Measurements from ENCODE around the gene CRK.
"Not testable (repeated sequence)": the region's sequence is repeated elsewhere in the genome, so short reads cannot be mapped to it uniquely, and the experiment has no call there.

Gene CRK

GRCh38 chr17:1386265-1386664 is 69.8 kb downstream of the CRK start:
- Histone ChIP-seq H3K4me3 (ENCODE audit: low read length) (no peak overlapping the region), H3K9me3 (ENCODE audit: control insufficient read depth, insufficient read depth, low read length) (no peaks in the 10 kb centered on the region), H3K27me3 (ENCODE audit: control insufficient read depth, insufficient read depth, low read length) (no peaks in the 10 kb centered on the region), H3K36me3 (ENCODE audit: control insufficient read depth, insufficient read depth, low read length) (no peaks in the 10 kb centered on the region; the same call in 1 of the 2 replicates), H3K27ac (ENCODE audit: low read length) (no peak overlapping the region), H3K4me1 (ENCODE audit: control insufficient read depth, insufficient read depth, low read length) (peaks cover 4% of the 10 kb centered on the region; the same call in 1 of the 2 replicates)
- no peak for DNase-seq (ENCODE audit: low read depth, low spot score)
- WGBS (ENCODE audit: insufficient coverage, insufficient read length), result no CpG with 5 or more reads among the region's 2 CpGs

GRCh38 chr17:1385861-1386260 is 70.2 kb downstream of the CRK start:
- Histone ChIP-seq H3K36me3 (ENCODE audit: control insufficient read depth, insufficient read depth, low read length) (no peaks in the 10 kb centered on the region; the same call in 1 of the 2 replicates), H3K4me3 (ENCODE audit: low read length) (no peak overlapping the region), H3K4me1 (ENCODE audit: control insufficient read depth, insufficient read depth, low read length) (peaks cover 4% of the 10 kb centered on the region; the same call in 1 of the 2 replicates), H3K9me3 (ENCODE audit: control insufficient read depth, insufficient read depth, low read length) (no peaks in the 10 kb centered on the region), H3K27ac (ENCODE audit: low read length) (no peak overlapping the region), H3K27me3 (ENCODE audit: control insufficient read depth, insufficient read depth, low read length) (no peaks in the 10 kb centered on the region)
- no peak for DNase-seq (ENCODE audit: low read depth, low spot score)
- no CpG with 5 or more reads among the region's 2 CpGs for WGBS (ENCODE audit: insufficient coverage, insufficient read length)

GRCh38 chr17:1384905-1385435 is 71.1 kb downstream of the CRK start:
- peaks cover 4% of the 10 kb centered on the region; the same call in 1 of the 2 replicates for H3K4me1 ChIP-seq (ENCODE audit: control insufficient read depth, insufficient read depth, low read length)
- H3K27ac ChIP-seq (ENCODE audit: low read length), result no peak overlapping the region
- H3K27me3 ChIP-seq (ENCODE audit: control insufficient read depth, insufficient read depth, low read length), result no peaks in the 10 kb centered on the region
- no CpG with 5 or more reads among the region's 1 CpG for WGBS (ENCODE audit: insufficient coverage, insufficient read length)
- no peak for DNase-seq (ENCODE audit: low read depth, low spot score)
- no peak overlapping the region for H3K4me3 ChIP-seq (ENCODE audit: low read length)
- no peaks in the 10 kb centered on the region for H3K9me3 ChIP-seq (ENCODE audit: control insufficient read depth, insufficient read depth, low read length)
- H3K36me3 ChIP-seq (ENCODE audit: control insufficient read depth, insufficient read depth, low read length), result no peaks in the 10 kb centered on the region; the same call in 1 of the 2 replicates

GRCh38 chr17:1379930-1380313 is 76.1 kb downstream of the CRK start:
- Histone ChIP-seq H3K4me1 (ENCODE audit: control insufficient read depth, insufficient read depth, low read length) (no peaks in the 10 kb centered on the region), H3K27ac (ENCODE audit: low read length) (no peak overlapping the region), H3K4me3 (ENCODE audit: low read length) (no peak overlapping the region), H3K27me3 (ENCODE audit: control insufficient read depth, insufficient read depth, low read length) (no peaks in the 10 kb centered on the region), H3K9me3 (ENCODE audit: control insufficient read depth, insufficient read depth, low read length) (no peaks in the 10 kb centered on the region), H3K36me3 (ENCODE audit: control insufficient read depth, insufficient read depth, low read length) (no peaks in the 10 kb centered on the region; the same call in 1 of the 2 replicates)
- WGBS (ENCODE audit: insufficient coverage, insufficient read length), result no CpG with 5 or more reads among the region's 10 CpGs
- no peak for DNase-seq (ENCODE audit: low read depth, low spot score)

GRCh38 chr17:1379208-1379929 is 76.7 kb downstream of the CRK start:
- no peaks in the 10 kb centered on the region for H3K9me3 ChIP-seq (ENCODE audit: control insufficient read depth, insufficient read depth, low read length)
- no peak overlapping the region for H3K27ac ChIP-seq (ENCODE audit: low read length)
- H3K4me3 ChIP-seq (ENCODE audit: low read length), result no peak overlapping the region
- H3K27me3 ChIP-seq (ENCODE audit: control insufficient read depth, insufficient read depth, low read length), result no peaks in the 10 kb centered on the region
- no peak for DNase-seq (ENCODE audit: low read depth, low spot score)
- H3K4me1 ChIP-seq (ENCODE audit: control insufficient read depth, insufficient read depth, low read length), result no peaks in the 10 kb centered on the region
- no peaks in the 10 kb centered on the region; the same call in 1 of the 2 replicates for H3K36me3 ChIP-seq (ENCODE audit: control insufficient read depth, insufficient read depth, low read length)
- WGBS (ENCODE audit: insufficient coverage, insufficient read length), result no CpG with 5 or more reads among the region's 11 CpGs

GRCh38 chr17:1378476-1378860 is 77.6 kb downstream of the CRK start:
- not testable (repeated sequence) for H3K4me3 ChIP-seq (ENCODE audit: low read length); DNase-seq (ENCODE audit: low read depth, low spot score); H3K9me3 ChIP-seq (ENCODE audit: control insufficient read depth, insufficient read depth, low read length); H3K36me3 ChIP-seq (ENCODE audit: control insufficient read depth, insufficient read depth, low read length); H3K27me3 ChIP-seq (ENCODE audit: control insufficient read depth, insufficient read depth, low read length); H3K27ac ChIP-seq (ENCODE audit: low read length); H3K4me1 ChIP-seq (ENCODE audit: control insufficient read depth, insufficient read depth, low read length)
- no CpG with 5 or more reads among the region's 10 CpGs for WGBS (ENCODE audit: insufficient coverage, insufficient read length)

GRCh38 chr17:1377334-1377733 is 78.7 kb downstream of the CRK start:
- Histone ChIP-seq H3K9me3 (ENCODE audit: control insufficient read depth, insufficient read depth, low read length) (no peaks in the 10 kb centered on the region), H3K4me3 (ENCODE audit: low read length) (no peak overlapping the region), H3K27ac (ENCODE audit: low read length) (no peak overlapping the region), H3K4me1 (ENCODE audit: control insufficient read depth, insufficient read depth, low read length) (no peaks in the 10 kb centered on the region; the same call in 1 of the 2 replicates), H3K36me3 (ENCODE audit: control insufficient read depth, insufficient read depth, low read length) (no peaks in the 10 kb centered on the region; the same call in 1 of the 2 replicates), H3K27me3 (ENCODE audit: control insufficient read depth, insufficient read depth, low read length) (no peaks in the 10 kb centered on the region)
- no CpG with 5 or more reads among the region's 3 CpGs for WGBS (ENCODE audit: insufficient coverage, insufficient read length)
- DNase-seq (ENCODE audit: low read depth, low spot score), result no peak

- Histone ChIP-seq H3K4me3 (ENCODE audit: low read length) (no peak overlapping the region), H3K36me3 (ENCODE audit: control insufficient read depth, insufficient read depth, low read length) (no peaks in the 10 kb centered on the region), H3K27ac (ENCODE audit: low read length) (no peak overlapping the region), H3K4me1 (ENCODE audit: control insufficient read depth, insufficient read depth, low read length) (no peaks in the 10 kb centered on the region; the same call in 1 of the 2 replicates), H3K27me3 (ENCODE audit: control insufficient read depth, insufficient read depth, low read length) (no peaks in the 10 kb centered on the region), H3K9me3 (ENCODE audit: control insufficient read depth, insufficient read depth, low read length) (no peaks in the 10 kb centered on the region)
- no peak for DNase-seq (ENCODE audit: low read depth, low spot score)
- WGBS (ENCODE audit: insufficient coverage, insufficient read length), result no CpG with 5 or more reads among the region's 5 CpGs
Measured at GRCh38 chr17:1376061-1376460, 80.0 kb downstream of the CRK start.

- no peaks in the 10 kb centered on the region for H3K27me3 ChIP-seq (ENCODE audit: control insufficient read depth, insufficient read depth, low read length)
- no peaks in the 10 kb centered on the region for H3K9me3 ChIP-seq (ENCODE audit: control insufficient read depth, insufficient read depth, low read length)
- no CpG with 5 or more reads among the region's 2 CpGs for WGBS (ENCODE audit: insufficient coverage, insufficient read length)
- H3K4me1 ChIP-seq (ENCODE audit: control insufficient read depth, insufficient read depth, low read length), result no peaks in the 10 kb centered on the region; the same call in 1 of the 2 replicates
- H3K36me3 ChIP-seq (ENCODE audit: control insufficient read depth, insufficient read depth, low read length), result no peaks in the 10 kb centered on the region
- DNase-seq (ENCODE audit: low read depth, low spot score), result no peak
- no peak overlapping the region for H3K27ac ChIP-seq (ENCODE audit: low read length)
- no peak overlapping the region for H3K4me3 ChIP-seq (ENCODE audit: low read length)
Measured at GRCh38 chr17:1375615-1376014, 80.4 kb downstream of the CRK start.

- Histone ChIP-seq H3K36me3 (ENCODE audit: control insufficient read depth, insufficient read depth, low read length) (no peaks in the 10 kb centered on the region), H3K4me1 (ENCODE audit: control insufficient read depth, insufficient read depth, low read length) (no peaks in the 10 kb centered on the region; the same call in 1 of the 2 replicates)
Measured at GRCh38 chr17:1374431-1375177, 81.4 kb downstream of the CRK start.

More at GRCh38 chr17:1374431-1375177, 81.4 kb downstream of the CRK start:
- no CpG with 5 or more reads among the region's 10 CpGs for WGBS (ENCODE audit: insufficient coverage, insufficient read length)
- no peaks in the 10 kb centered on the region for H3K27me3 ChIP-seq (ENCODE audit: control insufficient read depth, insufficient read depth, low read length)
- no peaks in the 10 kb centered on the region for H3K9me3 ChIP-seq (ENCODE audit: control insufficient read depth, insufficient read depth, low read length)
- H3K27ac ChIP-seq (ENCODE audit: low read length), result no peak overlapping the region
- H3K4me3 ChIP-seq (ENCODE audit: low read length), result no peak overlapping the region
- no peak for DNase-seq (ENCODE audit: low read depth, low spot score)

All from iPS DF 6.9 (cell line).